HepG2 (cell line): ENCODE results near the gene TKFC. TPM values are rescaled to one million over a fixed set of nuclear protein-coding genes. Genes with fewer than 3 reads are reported as not detected.
A peak's percentile ranks its signal among the peaks of the same experiment; 100 is the strongest.

ENCODE experiments used
- FIP1L1 ChIP-seq: fragments of 200-400 bp; formaldehyde crosslinking; IDR thresholded peaks from 2 replicates; pipeline ENCODE4 v1.6.1; 2018; ENCODE audit warnings: low read depth, mild to moderate bottlenecking, low read length, moderate library complexity, borderline replicate concordance; ENCODE audit not compliant: insufficient read depth
- KLF9 ChIP-seq: IDR thresholded peaks from 2 replicates; pipeline ENCODE4 v1.6.1; 2016; ENCODE audit warnings: low read depth
- PHF21A ChIP-seq: sonication (generic); formaldehyde crosslinking; IDR thresholded peaks from 2 replicates; pipeline ENCODE4 v1.5.0; 2020; ENCODE audit warnings: mild to moderate bottlenecking, missing genetic modification reagents
- PRDM4 ChIP-seq: sonication (generic); formaldehyde crosslinking; IDR thresholded peaks from 2 replicates; pipeline ENCODE4 v1.9.0; 2021; ENCODE audit warnings: missing genetic modification reagents, borderline replicate concordance
- REST ChIP-seq, 2 experiments: IDR thresholded peaks; 2 replicates each; pipeline ENCODE4 v1.6.1; 2011 to 2012; ENCODE audit warnings: low read length in 2 of 2, borderline replicate concordance in 1 of 2, low read depth in 1 of 2, mild to moderate bottlenecking in 1 of 2, moderate library complexity in 1 of 2
- SMYD3 ChIP-seq: sonication (generic); formaldehyde crosslinking; IDR thresholded peaks from 2 replicates; pipeline ENCODE4 v1.8.1; 2023; ENCODE audit warnings: mild to moderate bottlenecking, missing genetic modification reagents
- ZFAT ChIP-seq: sonication (generic); formaldehyde crosslinking; conservative IDR thresholded peaks from 2 replicates; pipeline ENCODE4 v1.8.1; 2023; ENCODE audit warnings: missing genetic modification reagents, inconsistent platforms
- ZFP62 ChIP-seq: sonication (generic); formaldehyde crosslinking; IDR thresholded peaks from 2 replicates; pipeline ENCODE4 v1.4.0; 2020; ENCODE audit warnings: missing genetic modification reagents
- ZNF557 ChIP-seq: sonication (generic); formaldehyde crosslinking; IDR thresholded peaks from 2 replicates; pipeline ENCODE4 v1.4.0; 2020; ENCODE audit warnings: missing genetic modification reagents
- ZNF562 ChIP-seq: sonication (generic); formaldehyde crosslinking; IDR thresholded peaks from 2 replicates; pipeline ENCODE4 v1.8.0; 2022; ENCODE audit warnings: missing genetic modification reagents, borderline replicate concordance
- ZNF616 ChIP-seq: sonication (generic); formaldehyde crosslinking; IDR thresholded peaks from 2 replicates; pipeline ENCODE4 v1.5.0; 2020; ENCODE audit warnings: low read depth, mild to moderate bottlenecking, missing genetic modification reagents
- ZNF644 ChIP-seq: IDR thresholded peaks from 2 replicates; pipeline ENCODE4 v1.6.1; 2016; ENCODE audit warnings: low read depth
- ZNF724P ChIP-seq: sonication (generic); formaldehyde crosslinking; IDR thresholded peaks from 2 replicates; pipeline ENCODE4 v1.8.0; 2022; ENCODE audit warnings: missing genetic modification reagents, borderline replicate concordance
- polyA plus RNA-seq, 8 experiments: library from polyadenylated mRNA; depleted of rRNA in 3 of 8; stranded (reverse) in 7 of 8; unstranded in 1 of 8; fragments of >200 nt; fragmentation: Illumina TruSeq in 4 of 8; extraction: Trizol in 4 of 8; gene quantifications; 2 replicates each; pipeline versions ENCODE4 v1.2.1 to v1.2.3, GENCODE V29; 2011 to 2016; ENCODE audit warnings: low read depth in 4 of 8, missing spikeins in 1 of 8, mixed read lengths in 1 of 8; ENCODE audit not compliant: insufficient read depth in 1 of 8
- total RNA-seq, 5 experiments: library from RNA; depleted of rRNA; stranded (reverse); fragments of >200 nt; fragmentation: Illumina TruSeq; extraction: Trizol; gene quantifications; 2 replicates each; pipeline ENCODE4 v1.2.3, GENCODE V29; 2016; ENCODE audit warnings: low read depth in 1 of 5
- TF ChIP-seq, protein P1 (sequence below): IDR thresholded peaks from 2 replicates; pipeline ENCODE4 v1.6.1; 2016; ENCODE audit warnings: low read depth, missing genetic modification reagents, missing compliant biosample characterization
- TF ChIP-seq, protein P2 (sequence below): sonication (generic); formaldehyde crosslinking; IDR thresholded peaks from 2 replicates; pipeline ENCODE4 v1.4.0; 2020; ENCODE audit warnings: missing genetic modification reagents

Gene TKFC
- total and polyA plus RNA-seq, 2 of the 13 experiments (the other 11 are each of a cell fraction or from before 2014, with no cell fraction given): 147 to 197 TPM

- TF ChIP-seq, protein P1, sequence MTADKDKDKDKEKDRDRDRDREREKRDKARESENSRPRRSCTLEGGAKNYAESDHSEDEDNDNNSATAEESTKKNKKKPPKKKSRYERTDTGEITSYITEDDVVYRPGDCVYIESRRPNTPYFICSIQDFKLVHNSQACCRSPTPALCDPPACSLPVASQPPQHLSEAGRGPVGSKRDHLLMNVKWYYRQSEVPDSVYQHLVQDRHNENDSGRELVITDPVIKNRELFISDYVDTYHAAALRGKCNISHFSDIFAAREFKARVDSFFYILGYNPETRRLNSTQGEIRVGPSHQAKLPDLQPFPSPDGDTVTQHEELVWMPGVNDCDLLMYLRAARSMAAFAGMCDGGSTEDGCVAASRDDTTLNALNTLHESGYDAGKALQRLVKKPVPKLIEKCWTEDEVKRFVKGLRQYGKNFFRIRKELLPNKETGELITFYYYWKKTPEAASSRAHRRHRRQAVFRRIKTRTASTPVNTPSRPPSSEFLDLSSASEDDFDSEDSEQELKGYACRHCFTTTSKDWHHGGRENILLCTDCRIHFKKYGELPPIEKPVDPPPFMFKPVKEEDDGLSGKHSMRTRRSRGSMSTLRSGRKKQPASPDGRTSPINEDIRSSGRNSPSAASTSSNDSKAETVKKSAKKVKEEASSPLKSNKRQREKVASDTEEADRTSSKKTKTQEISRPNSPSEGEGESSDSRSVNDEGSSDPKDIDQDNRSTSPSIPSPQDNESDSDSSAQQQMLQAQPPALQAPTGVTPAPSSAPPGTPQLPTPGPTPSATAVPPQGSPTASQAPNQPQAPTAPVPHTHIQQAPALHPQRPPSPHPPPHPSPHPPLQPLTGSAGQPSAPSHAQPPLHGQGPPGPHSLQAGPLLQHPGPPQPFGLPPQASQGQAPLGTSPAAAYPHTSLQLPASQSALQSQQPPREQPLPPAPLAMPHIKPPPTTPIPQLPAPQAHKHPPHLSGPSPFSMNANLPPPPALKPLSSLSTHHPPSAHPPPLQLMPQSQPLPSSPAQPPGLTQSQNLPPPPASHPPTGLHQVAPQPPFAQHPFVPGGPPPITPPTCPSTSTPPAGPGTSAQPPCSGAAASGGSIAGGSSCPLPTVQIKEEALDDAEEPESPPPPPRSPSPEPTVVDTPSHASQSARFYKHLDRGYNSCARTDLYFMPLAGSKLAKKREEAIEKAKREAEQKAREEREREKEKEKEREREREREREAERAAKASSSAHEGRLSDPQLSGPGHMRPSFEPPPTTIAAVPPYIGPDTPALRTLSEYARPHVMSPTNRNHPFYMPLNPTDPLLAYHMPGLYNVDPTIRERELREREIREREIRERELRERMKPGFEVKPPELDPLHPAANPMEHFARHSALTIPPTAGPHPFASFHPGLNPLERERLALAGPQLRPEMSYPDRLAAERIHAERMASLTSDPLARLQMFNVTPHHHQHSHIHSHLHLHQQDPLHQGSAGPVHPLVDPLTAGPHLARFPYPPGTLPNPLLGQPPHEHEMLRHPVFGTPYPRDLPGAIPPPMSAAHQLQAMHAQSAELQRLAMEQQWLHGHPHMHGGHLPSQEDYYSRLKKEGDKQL (CRISPR knock-in tag): no peak
- TF ChIP-seq ZFAT (no peak), ZNF616 (no peak), REST (IDR thresholded peaks at IDR 0.05; ENCODE audit: borderline replicate concordance in 1 of 2, low read depth in 1 of 2, low read length in 2 of 2) (0 out of 4 replicates have a peak, but pooled peaks of 1 of the 2 experiments have one; percentile 10), ZNF557 (no peak), ZNF562 (no peak), KLF9 (CRISPR knock-in tag) (no peak), SMYD3 (0 out of 2 replicates have a peak, but pooled peaks have one; percentile 65), ZNF724P (CRISPR knock-in tag) (no peak), PHF21A (CRISPR knock-in tag) (no peak; the same call in 1 of the 2 replicates), PRDM4 (no peak), ZNF644 (CRISPR knock-in tag) (no peak), ZFP62 (CRISPR knock-in tag) (no peak), FIP1L1 (no peak)
- TF ChIP-seq, protein P2, sequence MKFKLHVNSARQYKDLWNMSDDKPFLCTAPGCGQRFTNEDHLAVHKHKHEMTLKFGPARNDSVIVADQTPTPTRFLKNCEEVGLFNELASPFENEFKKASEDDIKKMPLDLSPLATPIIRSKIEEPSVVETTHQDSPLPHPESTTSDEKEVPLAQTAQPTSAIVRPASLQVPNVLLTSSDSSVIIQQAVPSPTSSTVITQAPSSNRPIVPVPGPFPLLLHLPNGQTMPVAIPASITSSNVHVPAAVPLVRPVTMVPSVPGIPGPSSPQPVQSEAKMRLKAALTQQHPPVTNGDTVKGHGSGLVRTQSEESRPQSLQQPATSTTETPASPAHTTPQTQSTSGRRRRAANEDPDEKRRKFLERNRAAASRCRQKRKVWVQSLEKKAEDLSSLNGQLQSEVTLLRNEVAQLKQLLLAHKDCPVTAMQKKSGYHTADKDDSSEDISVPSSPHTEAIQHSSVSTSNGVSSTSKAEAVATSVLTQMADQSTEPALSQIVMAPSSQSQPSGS (CRISPR knock-in tag): no peak
Observed at GRCh38 chr11:61336171-61336935, 3.3 kb downstream of the TKFC start (continued).
